HEK293 (cell line): ENCODE results near the gene GPR132.
A peak's percentile ranks its signal among the peaks of the same experiment; 100 is the strongest.

ENCODE experiments used
- CTCF ChIA-PET: fragments of 350-600 bp; formaldehyde crosslinking; extraction: SDS; loops from one replicate; lab custom pipeline; 2021; ENCODE audit warnings: antibody characterized with exemption; lab: Yijun Ruan, JAX
- POLR2A ChIA-PET: fragments of 300-600 bp; formaldehyde crosslinking; extraction: SDS; loops from one replicate; lab custom pipeline; 2020; ENCODE audit warnings: antibody characterized with exemption, inconsistent platforms; lab: Yijun Ruan, JAX
- H3K27ac ChIP-seq: fragments of 200-500 bp; sonication (Bioruptor generic); 2 replicates; pipeline ENCODE4 v1.5.1; 2014; ENCODE audit warnings: low read depth, low read length, control low read depth, inconsistent platforms; ENCODE audit errors: extremely low read depth
- H3K36me3 ChIP-seq, 2 experiments: fragments of 200-500 bp in 1 of 2; sonication (Bioruptor generic) in 1 of 2; 1 replicate in 1 of 2; 2 replicates in 1 of 2; pipeline ENCODE4 v1.5.1; 2014 to 2017; ENCODE audit warnings: inconsistent platforms in 2 of 2, low read length in 2 of 2; ENCODE audit not compliant: control insufficient read depth in 2 of 2, insufficient read depth in 1 of 2
- H3K4me1 ChIP-seq: fragments of 200-500 bp; sonication (Bioruptor generic); 2 replicates; pipeline ENCODE4 v1.5.1; 2014; ENCODE audit warnings: mild to moderate bottlenecking, low read length, inconsistent platforms; ENCODE audit not compliant: control insufficient read depth, insufficient read depth
- H3K4me3 ChIP-seq: 2 replicates; pipeline ENCODE4 v1.5.1; 2011; ENCODE audit warnings: low read depth, mild to moderate bottlenecking, control low read depth, low read length, moderate library complexity
- H3K9me3 ChIP-seq: fragments of 200-500 bp; sonication (Bioruptor generic); 2 replicates; pipeline ENCODE4 v1.5.1; 2014; ENCODE audit warnings: low read depth, low read length, inconsistent platforms; ENCODE audit not compliant: control insufficient read depth, insufficient read depth
- GLI4 ChIP-seq: fragments of 450-650 bp; formaldehyde crosslinking; IDR thresholded peaks from 2 replicates; pipeline ENCODE4 v1.5.1; 2016; ENCODE audit warnings: missing biosample characterization, missing genetic modification characterization
- KLF10 ChIP-seq: fragments of 450-650 bp; IDR thresholded peaks from 2 replicates; pipeline ENCODE4 v1.5.1; 2018; ENCODE audit warnings: missing biosample characterization, mild to moderate bottlenecking, missing genetic modification characterization
- KLF8 ChIP-seq: fragments of 450-650 bp; formaldehyde crosslinking; IDR thresholded peaks from 2 replicates; pipeline ENCODE4 v1.5.1; 2016; ENCODE audit warnings: missing biosample characterization, missing genetic modification characterization
- REPIN1 ChIP-seq: fragments of 450-650 bp; formaldehyde crosslinking; IDR thresholded peaks from 2 replicates; pipeline ENCODE4 v1.5.1; 2017; ENCODE audit warnings: missing biosample characterization, missing genetic modification characterization, low read depth
- ZBTB21 ChIP-seq: fragments of 450-650 bp; formaldehyde crosslinking; IDR thresholded peaks from 2 replicates; pipeline ENCODE4 v1.5.1; 2017; ENCODE audit warnings: missing biosample characterization, missing genetic modification characterization
- ZBTB7A ChIP-seq: fragments of 450-650 bp; formaldehyde crosslinking; IDR thresholded peaks from 2 replicates; pipeline ENCODE4 v1.5.1; 2016; ENCODE audit warnings: low read depth, missing biosample characterization, missing genetic modification characterization
- ZFP41 ChIP-seq: fragments of 450-650 bp; formaldehyde crosslinking; IDR thresholded peaks from 2 replicates; pipeline ENCODE4 v1.5.1; 2016; ENCODE audit warnings: missing biosample characterization, missing genetic modification characterization, borderline replicate concordance
- ZNF114 ChIP-seq: fragments of 450-650 bp; formaldehyde crosslinking; IDR thresholded peaks from 2 replicates; pipeline ENCODE4 v1.5.0; 2017; ENCODE audit warnings: missing biosample characterization, missing genetic modification characterization
- ZNF140 ChIP-seq: fragments of 450-650 bp; formaldehyde crosslinking; IDR thresholded peaks from 2 replicates; pipeline ENCODE4 v1.5.1; 2016; ENCODE audit warnings: missing biosample characterization, missing genetic modification characterization
- ZNF174 ChIP-seq: fragments of 450-650 bp; formaldehyde crosslinking; IDR thresholded peaks from 2 replicates; pipeline ENCODE4 v1.5.0; 2017; ENCODE audit warnings: missing biosample characterization, mild to moderate bottlenecking, missing genetic modification characterization
- ZNF184 ChIP-seq: fragments of 450-650 bp; IDR thresholded peaks from 2 replicates; pipeline ENCODE4 v1.5.1; 2018; ENCODE audit warnings: missing biosample characterization, mild to moderate bottlenecking, missing genetic modification characterization
- ZNF2 ChIP-seq: fragments of 450-650 bp; formaldehyde crosslinking; IDR thresholded peaks from 2 replicates; pipeline ENCODE4 v1.5.1; 2016; ENCODE audit warnings: missing biosample characterization, missing genetic modification characterization
- ZNF214 ChIP-seq: fragments of 450-650 bp; formaldehyde crosslinking; IDR thresholded peaks from 2 replicates; pipeline ENCODE4 v1.5.1; 2017; ENCODE audit warnings: missing biosample characterization, mild to moderate bottlenecking, missing genetic modification characterization, borderline replicate concordance
- ZNF221 ChIP-seq: fragments of 450-650 bp; formaldehyde crosslinking; IDR thresholded peaks from 2 replicates; pipeline ENCODE4 v1.5.1; 2017; ENCODE audit warnings: missing biosample characterization, missing genetic modification characterization, borderline replicate concordance
- ZNF335 ChIP-seq: fragments of 450-650 bp; formaldehyde crosslinking; conservative IDR thresholded peaks from 2 replicates; pipeline ENCODE4 v1.5.1; 2016; ENCODE audit warnings: missing biosample characterization, missing genetic modification characterization
- ZNF354C ChIP-seq: fragments of 450-650 bp; formaldehyde crosslinking; IDR thresholded peaks from 2 replicates; pipeline ENCODE4 v1.5.1; 2016; ENCODE audit warnings: missing biosample characterization, missing genetic modification characterization, low read depth, borderline replicate concordance
- ZNF366 ChIP-seq: fragments of 450-650 bp; formaldehyde crosslinking; conservative IDR thresholded peaks from 2 replicates; pipeline ENCODE4 v1.5.1; 2016; ENCODE audit warnings: missing biosample characterization, missing genetic modification characterization
- ZNF391 ChIP-seq: fragments of 450-650 bp; formaldehyde crosslinking; IDR thresholded peaks from 2 replicates; pipeline ENCODE4 v1.5.1; 2016; ENCODE audit warnings: low read depth, missing biosample characterization, missing genetic modification characterization, borderline replicate concordance
- ZNF423 ChIP-seq: fragments of 450-650 bp; formaldehyde crosslinking; IDR thresholded peaks from 2 replicates; pipeline ENCODE4 v1.5.1; 2016; ENCODE audit warnings: missing biosample characterization, missing genetic modification characterization
- ZNF530 ChIP-seq: fragments of 450-650 bp; formaldehyde crosslinking; IDR thresholded peaks from 2 replicates; pipeline ENCODE4 v1.5.1; 2016; ENCODE audit warnings: low read depth, missing biosample characterization, missing genetic modification characterization
- ZNF544 ChIP-seq: fragments of 450-650 bp; formaldehyde crosslinking; IDR thresholded peaks from 2 replicates; pipeline ENCODE4 v1.5.0; 2017; ENCODE audit warnings: missing biosample characterization, missing genetic modification characterization
- ZNF600 ChIP-seq: fragments of 450-650 bp; formaldehyde crosslinking; IDR thresholded peaks from 2 replicates; pipeline ENCODE4 v1.5.1; 2016; ENCODE audit warnings: missing biosample characterization, missing genetic modification characterization
- ZNF670 ChIP-seq: fragments of 450-650 bp; formaldehyde crosslinking; IDR thresholded peaks from 2 replicates; pipeline ENCODE4 v1.5.1; 2016; ENCODE audit warnings: missing biosample characterization, missing genetic modification characterization, low read depth
- ZNF776 ChIP-seq: fragments of 450-650 bp; formaldehyde crosslinking; IDR thresholded peaks from 2 replicates; pipeline ENCODE4 v1.5.0; 2017; ENCODE audit warnings: missing biosample characterization, missing genetic modification characterization, borderline replicate concordance
- ZXDB ChIP-seq: fragments of 450-650 bp; formaldehyde crosslinking; IDR thresholded peaks from 2 replicates; pipeline ENCODE4 v1.5.1; 2016; ENCODE audit warnings: missing biosample characterization, missing genetic modification characterization
- TF ChIP-seq, protein P1 (sequence below): sonication (generic); formaldehyde crosslinking; IDR thresholded peaks from 2 replicates; pipeline ENCODE4 v1.8.1; 2022; ENCODE audit warnings: mild to moderate bottlenecking, moderate library complexity, missing genetic modification reagents
- TF ChIP-seq, protein P2 (sequence below): fragments of 450-650 bp; formaldehyde crosslinking; IDR thresholded peaks from 2 replicates; pipeline ENCODE4 v1.5.1; 2016; ENCODE audit warnings: missing biosample characterization, missing genetic modification characterization
- TF ChIP-seq, protein P3 (sequence below): fragments of 450-650 bp; formaldehyde crosslinking; optimal IDR thresholded peaks from 2 replicates; pipeline ENCODE3; 2016; ENCODE audit warnings: missing biosample characterization, mild to moderate bottlenecking, missing genetic modification characterization
- TF ChIP-seq, protein P4 (sequence below): fragments of 450-650 bp; formaldehyde crosslinking; IDR thresholded peaks from 2 replicates; pipeline ENCODE4 v1.5.1; 2016; ENCODE audit warnings: missing biosample characterization, missing genetic modification characterization
- TF ChIP-seq, protein P5 (sequence below): fragments of 450-650 bp; formaldehyde crosslinking; IDR thresholded peaks from 2 replicates; pipeline ENCODE4 v1.5.1; 2016; ENCODE audit warnings: missing biosample characterization, missing genetic modification characterization
- TF ChIP-seq, protein P6 (sequence below): fragments of 450-650 bp; IDR thresholded peaks from 2 replicates; pipeline ENCODE4 v1.5.1; 2018; ENCODE audit warnings: missing biosample characterization, mild to moderate bottlenecking, missing genetic modification characterization

The GPR132 gene

DNA sequence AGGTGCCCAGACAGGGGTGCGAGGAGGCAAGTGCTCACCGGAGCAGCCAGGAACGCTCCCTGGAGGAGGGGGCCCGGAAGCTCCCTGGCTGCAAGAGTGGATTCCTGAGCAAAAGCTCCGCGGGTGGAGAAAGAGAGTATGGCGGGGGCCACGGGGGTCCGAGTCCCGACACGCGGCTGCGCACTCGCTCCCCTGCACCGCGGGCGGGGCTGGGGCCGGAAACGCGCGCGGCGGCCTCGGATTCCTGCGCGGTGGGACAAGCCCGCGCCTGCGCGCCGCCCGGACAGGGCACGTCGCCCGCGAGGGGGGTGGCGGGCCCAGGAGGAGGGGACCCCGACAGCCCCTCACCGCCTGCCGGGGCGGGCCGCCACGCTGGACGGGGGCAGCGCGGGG, 27.8 kb upstream of the GPR132 start:
- Histone ChIP-seq H3K4me3 (no peak overlapping the region; the same call in 1 of the 2 replicates), H3K4me1 (peaks cover 3% of the 10 kb centered on the region), H3K27ac (peak overlapping the region; percentile 78; the same call in 1 of the 2 replicates), H3K9me3 (no peaks in the 10 kb centered on the region), H3K36me3 (no peaks in the 10 kb centered on the region)
- ChIA-PET CTCF (interaction anchor here (0.7 to 0.9 kb wide), 2 partner anchors 95 to 258 kb away, joined by 3 read pairs; no protein-coding TSS in a partner anchor), POLR2A (no interaction called here)
- TF ChIP-seq REPIN1 (tag by site-specific recombination) (no peak), KLF8 (no peak), ZNF391 (tag by site-specific recombination) (no peak), ZFP41 (tag by site-specific recombination) (no peak), ZNF221 (no peak), ZNF544 (tag by site-specific recombination) (no peak), ZNF600 (tag by site-specific recombination) (0 out of 2 replicates have a peak, but pooled peaks have one; percentile 20), GLI4 (no peak), ZNF174 (tag by site-specific recombination) (no peak), ZNF114 (tag by site-specific recombination) (no peak), ZNF335 (tag by site-specific recombination) (0 out of 2 replicates have a peak, but pooled peaks have one; percentile 13), ZNF2 (tag by site-specific recombination) (0 out of 2 replicates have a peak, but pooled peaks have one; percentile 14), KLF10 (tag by site-specific recombination) (no peak), ZBTB21 (tag by site-specific recombination) (no peak), ZNF140 (no peak), ZNF670 (tag by site-specific recombination) (no peak), ZNF366 (tag by site-specific recombination) (no peak), ZXDB (tag by site-specific recombination) (no peak), ZNF354C (tag by site-specific recombination) (no peak), ZNF776 (tag by site-specific recombination) (no peak), ZNF423 (tag by site-specific recombination) (peak; percentile 57; the same call in 1 of the 2 replicates), ZBTB7A (tag by site-specific recombination) (0 out of 2 replicates have a peak, but pooled peaks have one; percentile 35), ZNF530 (tag by site-specific recombination) (no peak), ZNF214 (tag by site-specific recombination) (no peak), ZNF184 (tag by site-specific recombination) (no peak)
- TF ChIP-seq, protein P1, sequence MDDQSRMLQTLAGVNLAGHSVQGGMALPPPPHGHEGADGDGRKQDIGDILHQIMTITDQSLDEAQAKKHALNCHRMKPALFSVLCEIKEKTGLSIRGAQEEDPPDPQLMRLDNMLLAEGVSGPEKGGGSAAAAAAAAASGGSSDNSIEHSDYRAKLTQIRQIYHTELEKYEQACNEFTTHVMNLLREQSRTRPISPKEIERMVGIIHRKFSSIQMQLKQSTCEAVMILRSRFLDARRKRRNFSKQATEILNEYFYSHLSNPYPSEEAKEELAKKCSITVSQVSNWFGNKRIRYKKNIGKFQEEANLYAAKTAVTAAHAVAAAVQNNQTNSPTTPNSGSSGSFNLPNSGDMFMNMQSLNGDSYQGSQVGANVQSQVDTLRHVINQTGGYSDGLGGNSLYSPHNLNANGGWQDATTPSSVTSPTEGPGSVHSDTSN (CRISPR knock-in tag) = no peak
- TF ChIP-seq, protein P2, sequence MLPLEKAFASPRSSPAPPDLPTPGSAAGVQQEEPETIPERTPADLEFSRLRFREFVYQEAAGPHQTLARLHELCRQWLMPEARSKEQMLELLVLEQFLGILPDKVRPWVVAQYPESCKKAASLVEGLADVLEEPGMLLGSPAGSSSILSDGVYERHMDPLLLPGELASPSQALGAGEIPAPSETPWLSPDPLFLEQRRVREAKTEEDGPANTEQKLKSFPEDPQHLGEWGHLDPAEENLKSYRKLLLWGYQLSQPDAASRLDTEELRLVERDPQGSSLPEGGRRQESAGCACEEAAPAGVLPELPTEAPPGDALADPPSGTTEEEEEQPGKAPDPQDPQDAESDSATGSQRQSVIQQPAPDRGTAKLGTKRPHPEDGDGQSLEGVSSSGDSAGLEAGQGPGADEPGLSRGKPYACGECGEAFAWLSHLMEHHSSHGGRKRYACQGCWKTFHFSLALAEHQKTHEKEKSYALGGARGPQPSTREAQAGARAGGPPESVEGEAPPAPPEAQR (tag by site-specific recombination) = no peak
- TF ChIP-seq, protein P3, sequence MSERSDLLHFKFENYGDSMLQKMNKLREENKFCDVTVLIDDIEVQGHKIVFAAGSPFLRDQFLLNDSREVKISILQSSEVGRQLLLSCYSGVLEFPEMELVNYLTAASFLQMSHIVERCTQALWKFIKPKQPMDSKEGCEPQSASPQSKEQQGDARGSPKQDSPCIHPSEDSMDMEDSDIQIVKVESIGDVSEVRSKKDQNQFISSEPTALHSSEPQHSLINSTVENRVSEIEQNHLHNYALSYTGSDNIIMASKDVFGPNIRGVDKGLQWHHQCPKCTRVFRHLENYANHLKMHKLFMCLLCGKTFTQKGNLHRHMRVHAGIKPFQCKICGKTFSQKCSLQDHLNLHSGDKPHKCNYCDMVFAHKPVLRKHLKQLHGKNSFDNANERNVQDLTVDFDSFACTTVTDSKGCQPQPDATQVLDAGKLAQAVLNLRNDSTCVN (tag by site-specific recombination) = no peak
- TF ChIP-seq, protein P4, sequence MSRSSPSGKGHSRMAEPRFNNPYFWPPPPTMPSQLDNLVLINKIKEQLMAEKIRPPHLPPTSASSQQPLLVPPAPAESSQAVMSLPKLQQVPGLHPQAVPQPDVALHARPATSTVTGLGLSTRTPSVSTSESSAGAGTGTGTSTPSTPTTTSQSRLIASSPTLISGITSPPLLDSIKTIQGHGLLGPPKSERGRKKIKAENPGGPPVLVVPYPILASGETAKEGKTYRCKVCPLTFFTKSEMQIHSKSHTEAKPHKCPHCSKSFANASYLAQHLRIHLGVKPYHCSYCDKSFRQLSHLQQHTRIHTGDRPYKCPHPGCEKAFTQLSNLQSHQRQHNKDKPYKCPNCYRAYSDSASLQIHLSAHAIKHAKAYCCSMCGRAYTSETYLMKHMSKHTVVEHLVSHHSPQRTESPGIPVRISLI (tag by site-specific recombination) = no peak
- TF ChIP-seq, protein P5, sequence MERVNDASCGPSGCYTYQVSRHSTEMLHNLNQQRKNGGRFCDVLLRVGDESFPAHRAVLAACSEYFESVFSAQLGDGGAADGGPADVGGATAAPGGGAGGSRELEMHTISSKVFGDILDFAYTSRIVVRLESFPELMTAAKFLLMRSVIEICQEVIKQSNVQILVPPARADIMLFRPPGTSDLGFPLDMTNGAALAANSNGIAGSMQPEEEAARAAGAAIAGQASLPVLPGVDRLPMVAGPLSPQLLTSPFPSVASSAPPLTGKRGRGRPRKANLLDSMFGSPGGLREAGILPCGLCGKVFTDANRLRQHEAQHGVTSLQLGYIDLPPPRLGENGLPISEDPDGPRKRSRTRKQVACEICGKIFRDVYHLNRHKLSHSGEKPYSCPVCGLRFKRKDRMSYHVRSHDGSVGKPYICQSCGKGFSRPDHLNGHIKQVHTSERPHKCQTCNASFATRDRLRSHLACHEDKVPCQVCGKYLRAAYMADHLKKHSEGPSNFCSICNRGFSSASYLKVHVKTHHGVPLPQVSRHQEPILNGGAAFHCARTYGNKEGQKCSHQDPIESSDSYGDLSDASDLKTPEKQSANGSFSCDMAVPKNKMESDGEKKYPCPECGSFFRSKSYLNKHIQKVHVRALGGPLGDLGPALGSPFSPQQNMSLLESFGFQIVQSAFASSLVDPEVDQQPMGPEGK (tag by site-specific recombination) = peak; percentile 91
- TF ChIP-seq, protein P6, sequence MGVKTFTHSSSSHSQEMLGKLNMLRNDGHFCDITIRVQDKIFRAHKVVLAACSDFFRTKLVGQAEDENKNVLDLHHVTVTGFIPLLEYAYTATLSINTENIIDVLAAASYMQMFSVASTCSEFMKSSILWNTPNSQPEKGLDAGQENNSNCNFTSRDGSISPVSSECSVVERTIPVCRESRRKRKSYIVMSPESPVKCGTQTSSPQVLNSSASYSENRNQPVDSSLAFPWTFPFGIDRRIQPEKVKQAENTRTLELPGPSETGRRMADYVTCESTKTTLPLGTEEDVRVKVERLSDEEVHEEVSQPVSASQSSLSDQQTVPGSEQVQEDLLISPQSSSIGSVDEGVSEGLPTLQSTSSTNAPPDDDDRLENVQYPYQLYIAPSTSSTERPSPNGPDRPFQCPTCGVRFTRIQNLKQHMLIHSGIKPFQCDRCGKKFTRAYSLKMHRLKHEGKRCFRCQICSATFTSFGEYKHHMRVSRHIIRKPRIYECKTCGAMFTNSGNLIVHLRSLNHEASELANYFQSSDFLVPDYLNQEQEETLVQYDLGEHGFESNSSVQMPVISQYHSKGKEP (tag by site-specific recombination) = no peak
